Peyer's patch (tissue), 4 donors: ENCODE data around the gene GABRB1. TPM values are rescaled to one million over a fixed set of nuclear protein-coding genes. Genes with fewer than 3 reads are reported as not detected.

Experiments
- DNase-seq, 3 donors: peaks; one replicate each; pipeline ENCODE4 v3.0.0-alpha.2; 2017 to 2019
- H3K27ac ChIP-seq, 4 donors: fragments of 200-600 bp; sonication (generic); one replicate each; pipeline ENCODE4 v1.5.1; 2016 to 2019
- H3K27me3 ChIP-seq, 2 donors: fragments of 200-600 bp; sonication (generic); one replicate each; pipeline ENCODE4 v1.5.1; 2019
- H3K36me3 ChIP-seq, 3 donors: fragments of 200-600 bp; sonication (generic); one replicate each; pipeline ENCODE4 v1.5.1; 2016 to 2019
- H3K4me1 ChIP-seq, 4 donors: fragments of 200-600 bp; sonication (generic); one replicate each; pipeline ENCODE4 v1.5.1; 2016 to 2019
- H3K4me3 ChIP-seq, 4 donors: fragments of 200-600 bp; sonication (generic); 1 replicate in 3 of 4; 2 replicates in 1 of 4; pipeline ENCODE4 v1.5.1; 2016 to 2019; ENCODE audit warnings: mild to moderate bottlenecking in 1 of 4
- H3K9me3 ChIP-seq, 4 donors: fragments of 200-600 bp; sonication (generic); one replicate each; pipeline ENCODE4 v1.5.1; 2016 to 2019; ENCODE audit warnings: mild to moderate bottlenecking in 1 of 4
- CTCF ChIP-seq, 6 experiments: fragments of 450-650 bp in 4 of 6; fragments of 200-600 bp in 2 of 6; sonication (generic) in 1 of 6; IDR thresholded peaks; one replicate each; pipeline ENCODE4 v1.5.1; 2017 to 2019; ENCODE audit warnings: antibody characterized with exemption in 6 of 6, mild to moderate bottlenecking in 3 of 6, moderate library complexity in 1 of 6
- POLR2A ChIP-seq, 2 donors: fragments of 450-650 bp; IDR thresholded peaks; one replicate each; pipeline ENCODE4 v1.5.1; 2017; ENCODE audit warnings: antibody characterized with exemption in 2 of 2, mild to moderate bottlenecking in 2 of 2, moderate library complexity in 2 of 2
- total RNA-seq, 4 donors: library from RNA; depleted of rRNA; stranded (reverse); fragments of >200 nt; gene quantifications; one replicate each; pipeline ENCODE4 v1.1.0, GENCODE V29; 2016

Gene GABRB1
- total RNA-seq, 4 donors from 2014 or later, result not detected

GRCh38 chr4:47224361-47224760 lies 193.0 kb downstream of the GABRB1 start:
- no peaks in the 10 kb centered on the region for H3K4me1 ChIP-seq
- no peaks in the 10 kb centered on the region for H3K36me3 ChIP-seq
- no peaks in the 10 kb centered on the region for H3K27me3 ChIP-seq
- no peak for DNase-seq
- H3K27ac ChIP-seq, result no peak overlapping the region
- H3K9me3 ChIP-seq, result no peaks in the 10 kb centered on the region
- H3K4me3 ChIP-seq, result no peak overlapping the region
- TF ChIP-seq POLR2A (IDR thresholded peaks at IDR 0.05), result no peak

- H3K36me3 ChIP-seq, result no peaks in the 10 kb centered on the region
These were observed 204.4 kb downstream of the GABRB1 start for GRCh38 chr4:47235721-47236120.

GRCh38 chr4:47238667-47239066 lies 207.3 kb downstream of the GABRB1 start:
- H3K4me1 ChIP-seq, result no peaks in the 10 kb centered on the region
- H3K4me3 ChIP-seq, result no peak overlapping the region
- TF ChIP-seq POLR2A (IDR thresholded peaks at IDR 0.05), result no peak
- TF ChIP-seq CTCF (IDR thresholded peaks at IDR 0.05), result no peak
- H3K9me3 ChIP-seq, result no peaks in the 10 kb centered on the region
- H3K27ac ChIP-seq, result no peak overlapping the region
- no peaks in the 10 kb centered on the region for H3K36me3 ChIP-seq
- DNase-seq, result no peak
- no peaks in the 10 kb centered on the region for H3K27me3 ChIP-seq

More at GRCh38 chr4:47235721-47236120, 204.4 kb downstream of the GABRB1 start:
- no peak overlapping the region for H3K27ac ChIP-seq
- H3K4me3 ChIP-seq, result no peak overlapping the region
- no peaks in the 10 kb centered on the region for H3K9me3 ChIP-seq
- H3K27me3 ChIP-seq, result no peaks in the 10 kb centered on the region
- TF ChIP-seq CTCF (IDR thresholded peaks at IDR 0.05), result no peak
- no peak for TF ChIP-seq POLR2A (IDR thresholded peaks at IDR 0.05)
- H3K4me1 ChIP-seq, result no peaks in the 10 kb centered on the region
- no peak for DNase-seq

- no peak overlapping the region for H3K27ac ChIP-seq
These were observed 208.3 kb downstream of the GABRB1 start for GRCh38 chr4:47239649-47240048.

GRCh38 chr4:47251348-47252135 lies 220.2 kb downstream of the GABRB1 start:
- Histone ChIP-seq H3K4me1 (no peaks in the 10 kb centered on the region), H3K27ac (no peak overlapping the region), H3K4me3 (no peak overlapping the region), H3K36me3 (no peaks in the 10 kb centered on the region), H3K9me3 (no peaks in the 10 kb centered on the region), H3K27me3 (no peaks in the 10 kb centered on the region)
- no peak for TF ChIP-seq POLR2A (IDR thresholded peaks at IDR 0.05)
- TF ChIP-seq CTCF (IDR thresholded peaks at IDR 0.05), result no peak
- no peak for DNase-seq

More at GRCh38 chr4:47239649-47240048, 208.3 kb downstream of the GABRB1 start:
- Histone ChIP-seq H3K9me3 (no peaks in the 10 kb centered on the region), H3K4me3 (no peak overlapping the region), H3K36me3 (no peaks in the 10 kb centered on the region), H3K4me1 (no peaks in the 10 kb centered on the region), H3K27me3 (no peaks in the 10 kb centered on the region)
- TF ChIP-seq POLR2A (IDR thresholded peaks at IDR 0.05) (no peak), CTCF (IDR thresholded peaks at IDR 0.05) (no peak)
- no peak for DNase-seq

- no peaks in the 10 kb centered on the region for H3K9me3 ChIP-seq
- no peak for DNase-seq
- no peaks in the 10 kb centered on the region for H3K4me1 ChIP-seq
- H3K36me3 ChIP-seq, result no peaks in the 10 kb centered on the region
- no peak overlapping the region for H3K27ac ChIP-seq
- H3K4me3 ChIP-seq, result no peak overlapping the region
- H3K27me3 ChIP-seq, result peaks cover 0 to 4% of the 10 kb centered on the region in 2 donors
- TF ChIP-seq POLR2A (IDR thresholded peaks at IDR 0.05) (no peak), CTCF (IDR thresholded peaks at IDR 0.05) (no peak)
These were observed 232.4 kb downstream of the GABRB1 start for GRCh38 chr4:47263721-47264120.
